GM12873 (cell line): ENCODE measurements around the gene SLC2A6.

Experiments
- TF ChIP-seq, protein P1 (sequence below): IDR thresholded peaks from 2 replicates; pipeline ENCODE4 v1.5.1; 2012; ENCODE audit warnings: low read depth, mild to moderate bottlenecking, moderate library complexity, low read length, control low read depth; ENCODE audit not compliant: insufficient read depth; ENCODE audit errors: missing control alignments

SLC2A6 gene

DNA sequence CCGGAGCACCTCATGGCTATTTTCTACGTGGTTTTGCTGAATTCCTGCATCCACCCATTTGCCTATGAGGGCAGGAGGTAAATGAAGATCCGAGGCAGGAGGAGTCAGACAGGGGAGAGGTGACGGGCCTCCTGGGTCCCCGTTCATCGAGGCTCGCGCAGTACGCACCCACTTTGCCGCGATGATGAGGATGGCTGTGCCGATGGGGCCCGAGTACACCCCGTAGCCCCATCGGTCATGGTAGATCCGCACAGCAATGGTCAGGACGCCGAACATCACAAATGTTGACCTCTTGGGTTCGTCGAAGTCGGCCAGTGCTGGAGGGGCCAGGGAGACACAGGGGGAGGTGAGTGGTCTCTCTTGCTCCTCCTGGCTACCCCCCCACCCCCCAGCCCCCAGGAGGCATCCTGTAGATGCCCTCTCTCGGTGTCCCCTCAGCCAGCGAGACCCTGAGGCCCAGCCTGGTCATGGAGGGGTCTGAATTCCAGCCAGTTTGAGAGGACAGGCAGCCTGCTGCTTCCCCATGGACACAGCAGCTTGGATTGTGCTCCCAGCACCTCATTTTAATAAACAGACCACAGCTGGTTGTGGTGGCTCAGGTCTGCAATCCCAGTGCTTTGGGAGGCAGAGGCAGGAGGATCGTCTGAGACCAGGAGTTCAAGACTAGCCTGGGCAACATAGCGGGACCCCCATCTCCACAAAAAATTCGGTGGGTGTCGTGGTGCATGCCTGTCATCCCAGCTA lies 40.0 kb upstream of the SLC2A6 start:
- TF ChIP-seq, protein P1, sequence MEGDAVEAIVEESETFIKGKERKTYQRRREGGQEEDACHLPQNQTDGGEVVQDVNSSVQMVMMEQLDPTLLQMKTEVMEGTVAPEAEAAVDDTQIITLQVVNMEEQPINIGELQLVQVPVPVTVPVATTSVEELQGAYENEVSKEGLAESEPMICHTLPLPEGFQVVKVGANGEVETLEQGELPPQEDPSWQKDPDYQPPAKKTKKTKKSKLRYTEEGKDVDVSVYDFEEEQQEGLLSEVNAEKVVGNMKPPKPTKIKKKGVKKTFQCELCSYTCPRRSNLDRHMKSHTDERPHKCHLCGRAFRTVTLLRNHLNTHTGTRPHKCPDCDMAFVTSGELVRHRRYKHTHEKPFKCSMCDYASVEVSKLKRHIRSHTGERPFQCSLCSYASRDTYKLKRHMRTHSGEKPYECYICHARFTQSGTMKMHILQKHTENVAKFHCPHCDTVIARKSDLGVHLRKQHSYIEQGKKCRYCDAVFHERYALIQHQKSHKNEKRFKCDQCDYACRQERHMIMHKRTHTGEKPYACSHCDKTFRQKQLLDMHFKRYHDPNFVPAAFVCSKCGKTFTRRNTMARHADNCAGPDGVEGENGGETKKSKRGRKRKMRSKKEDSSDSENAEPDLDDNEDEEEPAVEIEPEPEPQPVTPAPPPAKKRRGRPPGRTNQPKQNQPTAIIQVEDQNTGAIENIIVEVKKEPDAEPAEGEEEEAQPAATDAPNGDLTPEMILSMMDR = no peak

DNA sequence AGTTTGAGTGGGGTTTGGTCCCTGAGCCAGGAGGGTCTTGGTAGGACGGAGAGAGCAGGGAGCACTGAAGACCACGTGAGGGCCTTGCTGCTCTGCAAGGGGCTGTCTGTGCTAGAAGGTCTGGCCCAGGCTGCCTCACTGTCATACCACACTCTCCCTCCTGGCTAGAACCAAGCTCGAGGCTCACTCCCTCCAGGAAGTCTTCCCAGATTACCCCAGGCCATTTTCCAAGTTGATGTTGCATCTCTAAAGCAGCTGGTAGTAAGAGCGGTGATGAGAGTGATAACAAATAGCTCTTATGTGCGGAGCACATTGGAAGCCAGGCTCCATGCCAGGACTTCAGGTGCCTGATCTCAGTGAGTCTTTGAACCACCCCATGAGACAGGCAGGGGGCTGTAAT lies 39.3 kb upstream of the SLC2A6 start:
- TF ChIP-seq, protein P1 = no peak

DNA sequence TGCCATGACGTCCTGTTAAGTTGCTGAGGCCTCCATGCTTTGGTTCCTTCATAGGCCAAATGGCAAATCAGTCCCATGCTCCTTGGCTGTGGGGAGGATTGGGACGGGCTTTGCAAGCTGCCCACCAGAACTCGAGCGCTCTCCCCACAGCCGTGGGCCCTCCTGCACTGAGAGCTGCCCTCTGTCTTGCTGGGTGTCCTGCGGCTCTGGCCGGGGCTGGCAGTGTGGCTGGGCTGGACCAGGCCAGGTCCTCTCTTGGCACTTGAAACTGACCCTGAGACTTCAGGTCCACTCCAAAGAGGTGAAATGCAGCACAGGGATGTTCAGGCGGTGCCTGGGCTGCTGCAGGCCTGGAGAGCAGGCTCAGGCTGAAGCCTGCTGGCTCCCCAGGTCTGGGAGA lies 38.8 kb upstream of the SLC2A6 start:
- TF ChIP-seq, protein P1 = no peak

DNA sequence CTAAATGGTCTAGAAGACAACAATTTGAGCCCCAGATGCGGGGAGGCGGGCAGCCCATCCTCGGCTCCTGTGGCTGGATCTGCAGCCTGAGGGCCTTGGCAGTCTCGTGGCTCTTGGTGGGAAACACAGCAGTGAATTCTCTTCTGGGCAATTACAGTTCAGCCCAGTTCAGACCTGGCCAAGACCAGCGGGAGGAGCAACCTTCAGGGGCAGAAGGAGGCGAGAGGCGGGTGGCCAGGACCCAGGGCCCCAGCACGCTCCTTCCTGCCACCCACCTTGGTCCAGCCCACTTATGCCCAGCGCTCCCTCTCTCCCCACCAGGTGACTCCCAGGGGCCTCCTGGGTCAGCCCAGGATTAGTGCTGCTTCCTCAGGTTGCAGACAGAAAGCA lies 38.1 kb upstream of the SLC2A6 start:
- TF ChIP-seq, protein P1 = no peak

DNA sequence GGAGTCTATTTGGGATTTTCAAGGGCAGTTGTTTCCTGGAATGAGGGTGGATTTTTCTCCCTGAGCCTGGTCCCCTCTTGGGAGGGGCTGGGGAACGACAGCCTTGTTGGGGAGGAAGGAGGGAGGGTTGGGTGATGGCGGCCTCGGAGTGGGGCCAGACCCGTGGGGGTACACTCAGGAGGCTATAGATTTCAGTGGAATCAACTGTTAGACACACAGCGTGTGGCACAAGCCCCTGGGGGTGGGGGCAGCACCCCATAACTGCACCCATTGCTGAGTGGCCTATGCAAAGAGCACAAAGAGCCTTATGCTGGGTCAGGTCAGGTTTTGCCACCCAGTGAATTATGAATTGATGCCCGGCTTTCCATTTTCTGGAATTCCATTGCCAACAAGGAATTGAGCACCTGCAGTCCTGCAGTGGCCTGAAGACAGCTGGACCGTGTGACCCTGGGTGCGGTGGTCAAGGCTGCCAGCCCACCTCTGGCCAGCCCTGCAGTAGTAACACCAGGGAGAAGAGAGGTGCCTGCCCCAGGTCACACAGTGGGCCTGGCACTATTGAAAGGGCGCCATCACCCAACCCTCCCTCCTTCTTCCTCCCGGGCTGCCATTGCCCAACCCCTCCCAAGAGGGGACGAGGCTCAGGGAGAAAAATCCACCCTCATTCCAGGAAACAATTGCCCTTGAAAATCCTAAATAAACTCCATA lies 37.5 kb upstream of the SLC2A6 start:
- TF ChIP-seq, protein P1 = no peak

DNA sequence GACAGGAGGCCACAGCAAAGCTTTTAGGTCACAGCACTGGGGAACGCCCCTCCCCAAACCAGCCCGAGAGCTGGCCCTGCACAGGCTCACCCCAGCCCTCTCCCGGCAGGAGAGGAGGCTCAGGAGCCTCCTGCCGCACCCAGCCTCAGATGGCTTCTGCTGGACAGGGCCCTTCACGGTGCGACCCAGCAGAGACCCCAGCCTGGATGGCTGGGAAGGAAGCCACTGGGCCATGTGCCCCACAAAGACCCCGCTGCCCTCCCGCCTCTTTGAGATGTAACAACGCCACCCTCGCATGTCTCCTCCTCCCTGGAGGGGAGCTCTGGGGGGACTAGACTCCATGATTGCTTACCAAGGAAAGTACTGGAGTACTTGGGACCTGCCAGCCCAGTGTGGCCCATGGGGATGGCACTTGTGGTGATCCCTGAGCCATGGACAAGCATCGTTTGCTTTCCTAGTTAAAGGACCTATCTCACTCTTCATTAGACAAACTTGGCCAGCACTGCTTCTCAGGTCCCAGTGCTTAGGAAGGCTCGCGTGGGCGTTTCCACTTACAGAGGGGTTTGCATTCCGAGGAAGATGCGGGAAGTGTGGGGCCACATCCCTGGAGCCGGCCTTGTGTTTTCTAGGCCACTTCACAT lies 36.8 kb upstream of the SLC2A6 start:
- TF ChIP-seq, protein P1 = no peak

DNA sequence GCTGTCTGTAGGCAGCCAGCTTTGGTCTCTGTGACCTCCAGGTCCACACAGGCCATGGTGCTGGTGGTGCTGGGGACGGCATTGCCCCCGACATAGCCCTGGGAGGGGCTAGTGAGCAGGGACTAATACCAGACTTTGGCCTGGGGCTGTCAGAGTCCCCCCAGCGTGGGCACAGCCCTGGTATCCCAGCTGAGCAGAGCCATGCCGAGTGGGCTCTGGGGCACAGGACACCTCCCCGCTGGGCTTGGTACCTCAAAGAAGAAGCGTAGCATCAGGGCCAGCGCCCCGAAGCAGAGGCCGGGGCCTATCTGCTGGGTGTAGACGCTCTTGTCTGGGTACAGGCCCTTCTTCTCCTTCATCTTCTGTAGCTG lies 36.3 kb upstream of the SLC2A6 start:
- TF ChIP-seq, protein P1 = no peak
